WTC11 (cell line): ENCODE data around the gene PSD2.

Experiments
- CREB1 ChIP-seq: sonication (generic); formaldehyde crosslinking; IDR thresholded peaks from 2 replicates; pipeline ENCODE4 v1.8.0; 2023; ENCODE audit warnings: mild to moderate bottlenecking, missing genetic modification reagents
- ELF4 ChIP-seq: sonication (generic); formaldehyde crosslinking; IDR thresholded peaks from 2 replicates; pipeline ENCODE4 v1.8.1; 2022; ENCODE audit warnings: low read depth, mild to moderate bottlenecking, moderate library complexity, missing genetic modification reagents
- JUN ChIP-seq: sonication (generic); formaldehyde crosslinking; IDR thresholded peaks from 2 replicates; pipeline ENCODE4 v1.8.0; 2023; ENCODE audit warnings: mild to moderate bottlenecking, missing genetic modification reagents
- KAT7 ChIP-seq: sonication (generic); formaldehyde crosslinking; IDR thresholded peaks from 2 replicates; pipeline ENCODE4 v1.8.1; 2023; ENCODE audit warnings: missing genetic modification reagents, mild to moderate bottlenecking, borderline replicate concordance
- SP1 ChIP-seq: sonication (generic); formaldehyde crosslinking; conservative IDR thresholded peaks from 2 replicates; pipeline ENCODE4 v1.8.1; 2022; ENCODE audit warnings: missing genetic modification reagents
- ZNF232 ChIP-seq: sonication (generic); formaldehyde crosslinking; IDR thresholded peaks from 2 replicates; pipeline ENCODE4 v1.8.0; 2022; ENCODE audit warnings: mild to moderate bottlenecking, missing genetic modification reagents
- TF ChIP-seq, protein P1 (sequence below): fragments of 200-600 bp; IDR thresholded peaks from 2 replicates; pipeline ENCODE4 v1.8.0; 2022; ENCODE audit warnings: antibody characterized with exemption
- TF ChIP-seq, protein P2 (sequence below): sonication (generic); formaldehyde crosslinking; IDR thresholded peaks from 2 replicates; pipeline ENCODE4 v1.8.1; 2023; ENCODE audit warnings: mild to moderate bottlenecking, missing genetic modification reagents
- TF ChIP-seq, protein P3 (sequence below): sonication (generic); formaldehyde crosslinking; IDR thresholded peaks from 2 replicates; pipeline ENCODE4 v1.8.0; 2022; ENCODE audit warnings: mild to moderate bottlenecking, missing genetic modification reagents
- TF ChIP-seq, protein P4 (sequence below): sonication (generic); formaldehyde crosslinking; IDR thresholded peaks from 2 replicates; pipeline ENCODE4 v1.8.1; 2023; ENCODE audit warnings: mild to moderate bottlenecking, missing genetic modification reagents

DNA sequence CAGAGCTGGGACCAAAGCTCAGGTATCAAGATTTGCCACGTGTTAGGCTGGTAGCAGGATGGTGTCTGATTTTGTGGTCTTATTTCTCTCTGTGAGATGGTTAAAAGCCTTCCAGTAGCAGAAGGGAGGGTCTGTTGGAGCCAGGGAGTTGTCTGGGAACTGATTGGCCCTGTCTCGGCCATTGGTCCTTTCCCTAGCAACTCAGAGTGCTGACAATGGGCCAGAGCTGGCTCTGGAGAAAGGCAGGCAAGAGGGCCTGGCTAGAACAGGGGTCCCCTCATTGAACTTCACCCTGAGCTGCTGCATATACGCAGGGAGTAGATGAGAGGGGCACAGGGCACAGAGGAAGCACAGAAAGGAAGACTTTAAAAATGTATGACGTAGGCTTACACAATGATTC lies 92.8 kb downstream of the PSD2 start:
- TF ChIP-seq, protein P1, sequence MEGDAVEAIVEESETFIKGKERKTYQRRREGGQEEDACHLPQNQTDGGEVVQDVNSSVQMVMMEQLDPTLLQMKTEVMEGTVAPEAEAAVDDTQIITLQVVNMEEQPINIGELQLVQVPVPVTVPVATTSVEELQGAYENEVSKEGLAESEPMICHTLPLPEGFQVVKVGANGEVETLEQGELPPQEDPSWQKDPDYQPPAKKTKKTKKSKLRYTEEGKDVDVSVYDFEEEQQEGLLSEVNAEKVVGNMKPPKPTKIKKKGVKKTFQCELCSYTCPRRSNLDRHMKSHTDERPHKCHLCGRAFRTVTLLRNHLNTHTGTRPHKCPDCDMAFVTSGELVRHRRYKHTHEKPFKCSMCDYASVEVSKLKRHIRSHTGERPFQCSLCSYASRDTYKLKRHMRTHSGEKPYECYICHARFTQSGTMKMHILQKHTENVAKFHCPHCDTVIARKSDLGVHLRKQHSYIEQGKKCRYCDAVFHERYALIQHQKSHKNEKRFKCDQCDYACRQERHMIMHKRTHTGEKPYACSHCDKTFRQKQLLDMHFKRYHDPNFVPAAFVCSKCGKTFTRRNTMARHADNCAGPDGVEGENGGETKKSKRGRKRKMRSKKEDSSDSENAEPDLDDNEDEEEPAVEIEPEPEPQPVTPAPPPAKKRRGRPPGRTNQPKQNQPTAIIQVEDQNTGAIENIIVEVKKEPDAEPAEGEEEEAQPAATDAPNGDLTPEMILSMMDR: no peak
- no peak for TF ChIP-seq JUN (CRISPR knock-in tag)
- TF ChIP-seq, protein P2, sequence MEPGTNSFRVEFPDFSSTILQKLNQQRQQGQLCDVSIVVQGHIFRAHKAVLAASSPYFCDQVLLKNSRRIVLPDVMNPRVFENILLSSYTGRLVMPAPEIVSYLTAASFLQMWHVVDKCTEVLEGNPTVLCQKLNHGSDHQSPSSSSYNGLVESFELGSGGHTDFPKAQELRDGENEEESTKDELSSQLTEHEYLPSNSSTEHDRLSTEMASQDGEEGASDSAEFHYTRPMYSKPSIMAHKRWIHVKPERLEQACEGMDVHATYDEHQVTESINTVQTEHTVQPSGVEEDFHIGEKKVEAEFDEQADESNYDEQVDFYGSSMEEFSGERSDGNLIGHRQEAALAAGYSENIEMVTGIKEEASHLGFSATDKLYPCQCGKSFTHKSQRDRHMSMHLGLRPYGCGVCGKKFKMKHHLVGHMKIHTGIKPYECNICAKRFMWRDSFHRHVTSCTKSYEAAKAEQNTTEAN (CRISPR knock-in tag): no peak
- no peak for TF ChIP-seq KAT7 (CRISPR knock-in tag)
- TF ChIP-seq, protein P3, sequence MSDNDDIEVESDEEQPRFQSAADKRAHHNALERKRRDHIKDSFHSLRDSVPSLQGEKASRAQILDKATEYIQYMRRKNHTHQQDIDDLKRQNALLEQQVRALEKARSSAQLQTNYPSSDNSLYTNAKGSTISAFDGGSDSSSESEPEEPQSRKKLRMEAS (CRISPR knock-in tag): no peak
- TF ChIP-seq ELF4 (CRISPR knock-in tag): no peak
- TF ChIP-seq, protein P4, sequence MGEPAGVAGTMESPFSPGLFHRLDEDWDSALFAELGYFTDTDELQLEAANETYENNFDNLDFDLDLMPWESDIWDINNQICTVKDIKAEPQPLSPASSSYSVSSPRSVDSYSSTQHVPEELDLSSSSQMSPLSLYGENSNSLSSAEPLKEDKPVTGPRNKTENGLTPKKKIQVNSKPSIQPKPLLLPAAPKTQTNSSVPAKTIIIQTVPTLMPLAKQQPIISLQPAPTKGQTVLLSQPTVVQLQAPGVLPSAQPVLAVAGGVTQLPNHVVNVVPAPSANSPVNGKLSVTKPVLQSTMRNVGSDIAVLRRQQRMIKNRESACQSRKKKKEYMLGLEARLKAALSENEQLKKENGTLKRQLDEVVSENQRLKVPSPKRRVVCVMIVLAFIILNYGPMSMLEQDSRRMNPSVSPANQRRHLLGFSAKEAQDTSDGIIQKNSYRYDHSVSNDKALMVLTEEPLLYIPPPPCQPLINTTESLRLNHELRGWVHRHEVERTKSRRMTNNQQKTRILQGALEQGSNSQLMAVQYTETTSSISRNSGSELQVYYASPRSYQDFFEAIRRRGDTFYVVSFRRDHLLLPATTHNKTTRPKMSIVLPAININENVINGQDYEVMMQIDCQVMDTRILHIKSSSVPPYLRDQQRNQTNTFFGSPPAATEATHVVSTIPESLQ (CRISPR knock-in tag): no peak
- TF ChIP-seq SP1 (CRISPR knock-in tag): no peak
- TF ChIP-seq ZNF232: no peak
- no peak for TF ChIP-seq CREB1
